D721Med (cell line): ENCODE results near the gene TMC8.
A peak's percentile ranks its signal among the peaks of the same experiment; 100 is the strongest.

Source experiments
- DNase-seq: peaks from one replicate; pipeline ENCODE4 v3.0.0; 2011; ENCODE audit warnings: low spot score; ENCODE audit not compliant: insufficient read length
- FAIRE-seq: peaks from 2 replicates; lab custom pipeline; 2011; peaks lifted over from hg19 to GRCh38; lab: Jason Lieb, UNC
- CTCF ChIP-seq: IDR thresholded peaks from 2 replicates; pipeline ENCODE4 v1.5.1; 2012; ENCODE audit warnings: mild to moderate bottlenecking, control low read depth; ENCODE audit not compliant: insufficient read depth; ENCODE audit errors: missing control alignments

TMC8 gene

GRCh38 chr17:78110363-78111015, 20.1 kb upstream of the TMC8 start:
- TF ChIP-seq CTCF, result no peak
- FAIRE-seq (no peak), DNase-seq (no peak)

GRCh38 chr17:78111016-78111726, 19.4 kb upstream of the TMC8 start:
- FAIRE-seq, result no peak
- DNase-seq, result no peak
- TF ChIP-seq CTCF, result no peak

- TF ChIP-seq CTCF, result no peak
- DNase-seq, result no peak
- FAIRE-seq, result no peak
Observed at GRCh38 chr17:78111727-78112517, 18.6 kb upstream of the TMC8 start.

- FAIRE-seq (no peak), DNase-seq (peak; percentile 92)
- TF ChIP-seq CTCF, result peak; percentile 98
Observed at GRCh38 chr17:78112518-78113471, 17.8 kb upstream of the TMC8 start.

- DNase-seq, result no peak
- TF ChIP-seq CTCF, result no peak
- FAIRE-seq, result no peak
Observed at GRCh38 chr17:78113804-78114785, 16.5 kb upstream of the TMC8 start.
